AG10803 (cell line): Measurements from ENCODE around the gene PRRG2.
A peak's percentile ranks its signal among the peaks of the same experiment; 100 is the strongest.

Experiments used
- DNase-seq: peaks from one replicate; pipeline ENCODE4 v3.0.0; 2010; ENCODE audit warnings: low read depth
- H3K4me3 ChIP-seq: 2 replicates; pipeline ENCODE4 v1.5.1; 2011; ENCODE audit warnings: mild to moderate bottlenecking, low read length, control low read depth
- TF ChIP-seq, protein P1 (sequence below): conservative IDR thresholded peaks from 2 replicates; pipeline ENCODE4 v1.5.1; 2011; ENCODE audit warnings: mild to moderate bottlenecking, low read length, control low read depth, inconsistent platforms

PRRG2 gene

GRCh38 chr19:49589502-49589905 is 8.4 kb downstream of the PRRG2 start:
- TF ChIP-seq, protein P1, sequence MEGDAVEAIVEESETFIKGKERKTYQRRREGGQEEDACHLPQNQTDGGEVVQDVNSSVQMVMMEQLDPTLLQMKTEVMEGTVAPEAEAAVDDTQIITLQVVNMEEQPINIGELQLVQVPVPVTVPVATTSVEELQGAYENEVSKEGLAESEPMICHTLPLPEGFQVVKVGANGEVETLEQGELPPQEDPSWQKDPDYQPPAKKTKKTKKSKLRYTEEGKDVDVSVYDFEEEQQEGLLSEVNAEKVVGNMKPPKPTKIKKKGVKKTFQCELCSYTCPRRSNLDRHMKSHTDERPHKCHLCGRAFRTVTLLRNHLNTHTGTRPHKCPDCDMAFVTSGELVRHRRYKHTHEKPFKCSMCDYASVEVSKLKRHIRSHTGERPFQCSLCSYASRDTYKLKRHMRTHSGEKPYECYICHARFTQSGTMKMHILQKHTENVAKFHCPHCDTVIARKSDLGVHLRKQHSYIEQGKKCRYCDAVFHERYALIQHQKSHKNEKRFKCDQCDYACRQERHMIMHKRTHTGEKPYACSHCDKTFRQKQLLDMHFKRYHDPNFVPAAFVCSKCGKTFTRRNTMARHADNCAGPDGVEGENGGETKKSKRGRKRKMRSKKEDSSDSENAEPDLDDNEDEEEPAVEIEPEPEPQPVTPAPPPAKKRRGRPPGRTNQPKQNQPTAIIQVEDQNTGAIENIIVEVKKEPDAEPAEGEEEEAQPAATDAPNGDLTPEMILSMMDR = no peak
- no peak for DNase-seq
- H3K4me3 ChIP-seq = no peak overlapping the region

DNA sequence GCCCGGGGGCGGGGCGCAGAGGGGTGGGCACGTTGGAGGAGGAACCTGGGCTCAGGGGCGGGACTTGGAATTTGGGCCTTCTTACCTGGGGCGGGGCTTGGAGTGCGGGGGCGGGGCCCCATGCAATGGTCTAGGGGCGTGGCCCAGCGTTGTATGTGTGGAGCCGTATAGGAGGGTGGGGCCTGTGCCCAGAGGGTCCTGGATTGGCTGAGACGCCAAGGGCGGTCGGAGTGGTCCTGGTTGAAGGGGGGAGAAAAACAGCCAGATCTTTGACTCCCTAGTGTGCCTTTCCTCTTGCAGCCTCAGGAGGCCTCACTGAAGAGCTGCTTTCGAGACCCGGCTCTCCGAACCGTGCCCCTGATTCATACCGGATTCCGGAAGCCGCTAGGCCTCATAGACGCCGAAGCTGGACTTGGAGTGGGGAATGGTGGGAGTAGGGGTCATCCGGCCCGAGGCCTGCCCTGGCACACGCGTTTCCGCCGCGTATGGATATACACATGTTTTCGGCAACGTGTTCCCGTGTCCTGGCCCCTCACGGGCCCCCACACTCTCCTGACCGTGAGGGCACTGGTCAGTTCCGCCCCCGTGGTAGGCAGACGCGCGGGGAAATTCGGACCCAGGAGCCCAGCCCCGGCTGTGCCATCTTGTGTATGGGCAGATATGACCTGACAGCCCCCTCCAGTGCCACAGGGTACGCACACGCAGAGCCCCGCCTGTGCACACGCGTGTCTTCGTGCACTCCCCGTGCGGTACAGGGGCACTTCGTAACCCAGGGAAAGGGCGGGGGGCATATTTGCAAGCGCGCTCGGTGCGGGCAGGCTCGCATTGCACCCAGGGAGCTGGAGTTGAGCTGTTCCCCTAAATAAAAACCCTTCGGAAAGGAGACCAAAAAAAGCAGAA is 9.2 kb downstream of the PRRG2 start:
- TF ChIP-seq, protein P1 = no peak; the same call in 1 of the 2 replicates
- H3K4me3 ChIP-seq = peak overlapping the region; percentile 82
- peak; percentile 96 for DNase-seq

GRCh38 chr19:49590971-49591730 is 10.0 kb downstream of the PRRG2 start, which contains the start of gene PRR12:
PRR12 (plus strand) TSS chr19:49591182; CDS start chr19:49591655, 473 bp downstream.
- H3K4me3 ChIP-seq = peak within 1 kb of the TSS; percentile 83
- peak; percentile 66 for DNase-seq
- TF ChIP-seq, protein P1 = no peak

GRCh38 chr19:49591731-49592485 is 10.8 kb downstream of the PRRG2 start:
- TF ChIP-seq, protein P1 = no peak
- peak; percentile 39 for DNase-seq

DNA sequence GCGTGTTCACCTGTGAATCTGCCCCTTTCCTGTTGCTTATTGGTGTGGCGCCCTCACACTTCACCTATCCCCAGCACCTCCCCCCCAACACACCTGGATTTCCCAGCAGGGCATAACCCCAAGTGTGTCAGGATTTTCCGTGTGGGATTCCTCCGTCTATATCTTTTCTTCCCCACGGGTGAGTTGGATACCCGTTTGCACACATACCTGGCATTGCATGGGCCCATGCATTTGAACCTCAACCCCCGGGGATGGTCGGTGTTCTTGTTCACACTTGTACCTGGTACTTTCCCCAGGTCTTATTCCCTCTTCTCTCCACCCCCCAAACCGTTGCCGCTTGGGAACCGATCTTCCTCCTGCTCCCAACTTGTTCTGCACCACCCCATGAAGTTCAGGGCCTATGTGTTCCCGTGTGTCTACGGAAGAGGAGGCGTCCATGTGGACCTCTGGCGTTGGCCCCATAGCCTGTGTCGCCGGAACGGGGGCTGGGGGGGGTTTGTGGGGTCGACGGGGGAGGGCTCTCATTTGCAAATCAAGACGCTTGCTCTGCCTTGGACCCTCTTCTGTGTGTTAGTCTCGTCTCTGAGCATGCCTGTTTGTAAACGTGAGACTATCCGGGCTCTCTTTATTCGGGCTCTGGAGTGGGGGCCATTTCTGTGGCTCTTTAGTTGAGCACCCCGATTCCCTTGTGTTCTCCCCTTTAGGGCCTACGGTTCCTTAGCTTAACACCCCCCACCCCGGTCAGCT is 11.5 kb downstream of the PRRG2 start:
- TF ChIP-seq, protein P1 = no peak
- no peak for DNase-seq
- peak overlapping the region; percentile 83 for H3K4me3 ChIP-seq

More at GRCh38 chr19:49591731-49592485, 10.8 kb downstream of the PRRG2 start:
- peak overlapping the region; percentile 83 for H3K4me3 ChIP-seq
